T-helper 2 cell treated with Interferon-gamma antibody and Interleukin-4, amounts not matched to agents 100 ng/mL and 5 ng/mL, for 36 hours (primary cell): ENCODE measurements around the gene MTHFSD. TPM values are rescaled to one million over a fixed set of nuclear protein-coding genes. Genes with fewer than 3 reads are reported as not detected.

Source experiments
- intact Hi-C: fragments of 100-400 bp; cut with micrococcal nuclease; formaldehyde crosslinking; loops from one replicate; pipeline ENCODE4 v1.15.1; 2023
- total RNA-seq: library from RNA; stranded (reverse); gene quantifications from 2 replicates; pipeline ENCODE4 v1.2.3, GENCODE V29; 2022

Gene MTHFSD
- total RNA-seq, 1 donor from 2014 or later: 22.7 TPM

GRCh38 chr16:86515777-86516622 lies 39.0 kb downstream of the MTHFSD start:
- intact Hi-C loops: no loop called here

- intact Hi-C loops: no loop called here
Measured at GRCh38 chr16:86515413-86515776, 39.6 kb downstream of the MTHFSD start.

- intact Hi-C loops: no loop called here
Measured at GRCh38 chr16:86514481-86515376, 40.3 kb downstream of the MTHFSD start.

- intact Hi-C loops: no loop called here
Measured at GRCh38 chr16:86513471-86514277, 41.4 kb downstream of the MTHFSD start.

GRCh38 chr16:86512860-86513470 lies 42.1 kb downstream of the MTHFSD start:
- intact Hi-C loops: no loop called here

- intact Hi-C loops: no loop called here
Measured at GRCh38 chr16:86512301-86512859, 42.7 kb downstream of the MTHFSD start.

GRCh38 chr16:86511317-86512161 lies 43.5 kb downstream of the MTHFSD start:
- intact Hi-C loops: no loop called here

DNA sequence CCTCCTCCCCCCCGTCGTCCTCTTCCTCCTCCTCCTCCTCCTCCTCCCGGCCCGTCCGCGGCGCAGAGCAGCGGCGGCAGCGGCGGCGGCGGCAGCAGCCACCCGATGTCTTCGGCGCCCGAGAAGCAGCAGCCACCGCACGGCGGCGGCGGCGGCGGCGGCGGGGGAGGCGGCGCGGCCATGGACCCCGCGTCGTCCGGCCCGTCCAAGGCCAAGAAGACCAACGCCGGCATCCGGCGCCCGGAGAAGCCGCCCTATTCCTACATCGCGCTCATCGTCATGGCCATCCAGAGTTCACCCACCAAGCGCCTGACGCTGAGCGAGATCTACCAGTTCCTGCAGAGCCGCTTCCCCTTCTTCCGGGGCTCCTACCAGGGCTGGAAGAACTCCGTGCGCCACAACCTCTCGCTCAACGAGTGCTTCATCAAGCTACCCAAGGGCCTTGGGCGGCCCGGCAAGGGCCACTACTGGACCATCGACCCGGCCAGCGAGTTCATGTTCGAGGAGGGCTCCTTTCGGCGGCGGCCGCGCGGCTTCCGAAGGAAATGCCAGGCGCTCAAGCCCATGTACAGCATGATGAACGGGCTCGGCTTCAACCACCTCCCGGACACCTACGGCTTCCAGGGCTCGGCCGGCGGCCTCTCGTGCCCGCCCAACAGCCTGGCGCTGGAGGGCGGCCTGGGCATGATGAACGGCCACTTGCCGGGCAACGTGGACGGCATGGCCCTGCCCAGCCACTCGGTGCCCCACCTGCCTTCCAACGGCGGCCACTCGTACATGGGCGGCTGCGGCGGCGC lies 44.4 kb downstream of the MTHFSD start, which contains the start of gene FOXF1:
FOXF1 (plus strand) TSS at position 63 of the 797 bp plus-strand sequence; CDS start at position 106, 43 bp downstream.
- intact Hi-C loops: no loop called here

DNA sequence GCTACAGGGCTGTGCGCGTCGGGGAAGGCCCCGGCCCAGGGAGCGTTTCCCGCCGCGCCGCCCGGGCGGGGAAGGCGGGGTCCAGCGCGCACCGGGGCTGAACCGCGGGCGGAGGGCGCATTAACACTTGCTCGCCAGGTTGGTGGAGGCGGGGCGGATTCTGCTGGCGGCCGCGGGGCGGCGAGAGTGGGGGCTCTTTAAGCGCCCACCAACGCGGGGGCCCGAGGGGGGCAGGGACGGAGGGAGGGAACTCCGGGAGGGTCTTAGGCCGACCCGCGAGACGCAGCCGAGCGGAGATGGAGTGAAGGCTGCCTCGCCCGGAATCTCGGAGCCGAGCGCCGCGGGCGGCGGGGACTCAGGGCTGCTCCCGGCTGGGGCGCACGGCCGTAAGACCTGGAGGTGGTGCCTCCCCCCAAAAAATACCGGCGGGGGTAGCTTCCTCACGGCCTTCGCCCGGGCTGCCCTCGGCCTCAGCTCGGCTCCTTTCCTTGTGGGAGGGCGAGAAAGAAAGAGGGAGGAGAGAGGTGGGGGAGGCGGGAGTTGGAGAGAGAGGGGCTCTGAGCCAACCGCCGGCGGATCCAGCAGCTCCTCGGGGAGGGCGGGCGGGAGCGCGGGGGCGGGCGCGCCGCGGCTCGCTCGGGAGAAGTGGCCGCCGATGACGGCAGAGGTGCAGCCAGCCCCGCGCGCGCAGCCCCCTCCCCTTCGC lies 45.1 kb downstream of the MTHFSD start:
- intact Hi-C loops: no loop called here

DNA sequence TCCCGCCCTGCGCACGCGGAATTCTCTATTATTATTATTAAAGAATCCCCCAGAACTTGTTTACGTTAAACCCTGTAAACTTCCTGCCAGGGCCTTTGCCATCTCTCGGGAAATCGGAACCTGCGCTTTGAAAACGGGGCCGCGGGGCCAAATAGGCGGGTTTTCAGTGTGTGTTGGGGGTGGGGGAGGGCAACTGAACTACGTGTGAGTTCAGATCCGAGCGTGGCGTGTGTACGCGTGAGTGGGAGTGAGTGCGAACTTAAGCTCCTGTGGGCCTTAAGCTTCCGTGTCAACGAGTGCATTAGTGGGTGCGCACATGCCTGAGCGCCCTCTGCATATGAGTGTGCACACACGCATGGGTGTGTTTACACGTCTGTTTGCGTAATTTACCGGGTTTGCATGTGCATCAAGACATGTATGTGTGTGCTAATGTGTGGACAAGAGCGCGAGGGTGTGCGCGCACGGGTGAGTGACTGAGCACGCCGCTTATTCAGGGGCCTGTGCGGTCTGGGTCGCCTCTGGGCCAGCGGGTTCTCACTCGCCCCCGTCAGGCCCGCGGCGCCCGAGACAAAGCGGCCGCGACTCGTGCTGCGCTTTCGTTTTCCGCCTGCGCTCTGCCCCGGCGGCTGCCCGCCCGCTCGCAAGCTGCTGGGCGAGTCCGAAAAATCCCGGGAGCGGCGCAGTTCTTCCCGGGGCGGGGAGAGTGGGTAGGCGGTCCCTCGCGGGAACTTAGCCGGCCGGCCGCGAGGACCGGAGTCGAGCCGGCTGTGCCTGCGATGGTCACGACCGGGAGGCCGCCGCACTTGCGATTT lies 45.9 kb downstream of the MTHFSD start:
- intact Hi-C loops: no loop called here

GRCh38 chr16:86508028-86508946 lies 46.7 kb downstream of the MTHFSD start:
- intact Hi-C loops: no loop called here

- intact Hi-C loops: loop anchor here (2.0 kb wide), 1 partner anchor 59 kb away; the partner anchor contains the start of gene FOXC2
Measured at GRCh38 chr16:86507173-86508027, 47.6 kb downstream of the MTHFSD start.

- intact Hi-C loops: loop anchor here (2.0 kb wide), 1 partner anchor 61 kb away; the partner anchor contains the start of gene FOXC2
Measured at GRCh38 chr16:86505899-86506864, 48.9 kb downstream of the MTHFSD start.
